Measurements from ENCODE around the gene ZNF530. TPM values are rescaled to one million over a fixed set of nuclear protein-coding genes. Genes with fewer than 3 reads are reported as not detected.

Gene ZNF530
- total and polyA plus RNA-seq, 9 of the 15 experiments (the other 6 are each of a cell fraction or from before 2014, with no cell fraction given), result 0.28 to 5.9 (median 4.0) TPM

DNA sequence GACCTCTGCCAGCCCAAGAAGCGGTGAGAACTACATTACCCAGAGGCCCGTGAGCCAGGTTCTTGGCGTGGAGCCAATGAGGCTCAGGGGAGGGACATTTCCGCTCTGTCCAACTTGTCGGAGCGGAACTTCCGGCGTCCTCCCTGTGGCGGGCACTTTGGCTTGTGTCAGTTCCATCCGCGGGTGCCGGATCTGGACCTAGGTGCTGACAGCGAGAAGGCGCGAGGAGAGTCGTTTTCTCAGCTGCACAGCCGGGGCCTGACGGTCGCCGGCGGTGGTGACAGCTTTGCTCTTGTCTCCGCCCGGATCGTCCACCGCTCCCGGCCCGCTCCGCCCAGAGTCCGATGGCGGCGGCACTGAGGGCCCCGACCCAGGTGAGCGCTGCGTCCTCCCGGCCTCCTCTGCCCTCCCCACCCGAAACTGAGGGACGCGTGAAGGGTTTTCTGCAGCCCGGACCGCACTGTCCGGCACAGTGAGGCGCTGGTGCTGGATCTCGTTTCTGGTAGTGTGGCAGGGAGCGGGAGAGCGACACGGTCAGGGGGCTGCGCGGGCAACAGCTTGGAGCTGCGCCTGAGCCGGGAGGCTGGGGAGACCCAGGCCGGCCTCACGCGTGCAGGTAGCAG lies at the start of gene ZNF530 (continued):
- TF ChIP-seq STAT5B (CRISPR knock-in tag; IDR thresholded peaks at IDR 0.05) (no peak), ETV1 (tag; conservative IDR thresholded peaks at IDR 0.05; ENCODE audit: low read depth) (peak; percentile 80), SUPT5H (IDR thresholded peaks at IDR 0.05) (peak; percentile 50), GATAD2A (IDR thresholded peaks at IDR 0.05) (no peak), JUND (IDR thresholded peaks at IDR 0.05; ENCODE audit: borderline replicate concordance, low read depth, low read length) (peak; percentile 43; the same call in 1 of the 2 replicates), JUND (tag; IDR thresholded peaks at IDR 0.05; ENCODE audit: borderline replicate concordance, low read depth, low read length) (0 out of 3 replicates have a peak, but pooled peaks have one; percentile 18), SIN3B (IDR thresholded peaks at IDR 0.05; ENCODE audit: low read depth) (peak; percentile 51; the same call in 1 of the 2 replicates), ZNF197 (CRISPR knock-in tag; IDR thresholded peaks at IDR 0.05; ENCODE audit: low read depth) (0 out of 2 replicates have a peak, but pooled peaks have one; percentile 41), EZH2 (IDR thresholded peaks at IDR 0.05; ENCODE audit: borderline replicate concordance, low read depth, low read length) (no peak), NR2C1 (IDR thresholded peaks at IDR 0.05) (peak; percentile 48), NR2C1 (tag; IDR thresholded peaks at IDR 0.05) (peak; percentile 82), MYC (IDR thresholded peaks at IDR 0.05; ENCODE audit: low read depth, low read length) (0 out of 2 replicates have a peak, but pooled peaks have one; percentile 23), MYC (CRISPR knock-in tag; IDR thresholded peaks at IDR 0.05; ENCODE audit: borderline replicate concordance, low read depth) (no peak), LCOR (CRISPR knock-in tag; IDR thresholded peaks at IDR 0.05) (0 out of 2 replicates have a peak, but pooled peaks have one; percentile 40), MTA1 (IDR thresholded peaks at IDR 0.05; ENCODE audit: borderline replicate concordance) (no peak), FOSL1 (tag; conservative IDR thresholded peaks at IDR 0.05) (no peak), ZBED1 (IDR thresholded peaks at IDR 0.05) (0 out of 2 replicates have a peak, but pooled peaks have one; percentile 18), POLR2A (conservative IDR thresholded peaks at IDR 0.05) (peak; percentile 67; the same call in 1 of the 2 replicates), ZNF57 (CRISPR knock-in tag; IDR thresholded peaks at IDR 0.05) (no peak), ZNF143 (CRISPR knock-in tag; IDR thresholded peaks at IDR 0.05) (peak; percentile 90), ZFX (CRISPR knock-in tag; IDR thresholded peaks at IDR 0.05) (0 out of 2 replicates have a peak, but pooled peaks have one; percentile 23)
- TF ChIP-seq, protein P1, sequence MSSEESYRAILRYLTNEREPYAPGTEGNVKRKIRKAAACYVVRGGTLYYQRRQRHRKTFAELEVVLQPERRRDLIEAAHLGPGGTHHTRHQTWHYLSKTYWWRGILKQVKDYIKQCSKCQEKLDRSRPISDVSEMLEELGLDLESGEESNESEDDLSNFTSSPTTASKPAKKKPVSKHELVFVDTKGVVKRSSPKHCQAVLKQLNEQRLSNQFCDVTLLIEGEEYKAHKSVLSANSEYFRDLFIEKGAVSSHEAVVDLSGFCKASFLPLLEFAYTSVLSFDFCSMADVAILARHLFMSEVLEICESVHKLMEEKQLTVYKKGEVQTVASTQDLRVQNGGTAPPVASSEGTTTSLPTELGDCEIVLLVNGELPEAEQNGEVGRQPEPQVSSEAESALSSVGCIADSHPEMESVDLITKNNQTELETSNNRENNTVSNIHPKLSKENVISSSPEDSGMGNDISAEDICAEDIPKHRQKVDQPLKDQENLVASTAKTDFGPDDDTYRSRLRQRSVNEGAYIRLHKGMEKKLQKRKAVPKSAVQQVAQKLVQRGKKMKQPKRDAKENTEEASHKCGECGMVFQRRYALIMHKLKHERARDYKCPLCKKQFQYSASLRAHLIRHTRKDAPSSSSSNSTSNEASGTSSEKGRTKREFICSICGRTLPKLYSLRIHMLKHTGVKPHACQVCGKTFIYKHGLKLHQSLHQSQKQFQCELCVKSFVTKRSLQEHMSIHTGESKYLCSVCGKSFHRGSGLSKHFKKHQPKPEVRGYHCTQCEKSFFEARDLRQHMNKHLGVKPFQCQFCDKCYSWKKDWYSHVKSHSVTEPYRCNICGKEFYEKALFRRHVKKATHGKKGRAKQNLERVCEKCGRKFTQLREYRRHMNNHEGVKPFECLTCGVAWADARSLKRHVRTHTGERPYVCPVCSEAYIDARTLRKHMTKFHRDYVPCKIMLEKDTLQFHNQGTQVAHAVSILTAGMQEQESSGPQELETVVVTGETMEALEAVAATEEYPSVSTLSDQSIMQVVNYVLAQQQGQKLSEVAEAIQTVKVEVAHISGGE (CRISPR knock-in tag; IDR thresholded peaks at IDR 0.05), result peak; percentile 31 to 93 (median 70); a peak in 5 of 6 replicates
- TF ChIP-seq, protein P2, sequence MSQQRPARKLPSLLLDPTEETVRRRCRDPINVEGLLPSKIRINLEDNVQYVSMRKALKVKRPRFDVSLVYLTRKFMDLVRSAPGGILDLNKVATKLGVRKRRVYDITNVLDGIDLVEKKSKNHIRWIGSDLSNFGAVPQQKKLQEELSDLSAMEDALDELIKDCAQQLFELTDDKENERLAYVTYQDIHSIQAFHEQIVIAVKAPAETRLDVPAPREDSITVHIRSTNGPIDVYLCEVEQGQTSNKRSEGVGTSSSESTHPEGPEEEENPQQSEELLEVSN (IDR thresholded peaks at IDR 0.05; ENCODE audit: borderline replicate concordance in 1 of 2, extremely low read depth in 1 of 2, insufficient read depth in 1 of 2, insufficient read length in 1 of 2, low read depth in 1 of 2, low read length in 1 of 2, poor library complexity in 1 of 2, severe bottlenecking in 1 of 2), result peak in 1 of 2 experiments; percentile 52
- TF ChIP-seq, protein P3, sequence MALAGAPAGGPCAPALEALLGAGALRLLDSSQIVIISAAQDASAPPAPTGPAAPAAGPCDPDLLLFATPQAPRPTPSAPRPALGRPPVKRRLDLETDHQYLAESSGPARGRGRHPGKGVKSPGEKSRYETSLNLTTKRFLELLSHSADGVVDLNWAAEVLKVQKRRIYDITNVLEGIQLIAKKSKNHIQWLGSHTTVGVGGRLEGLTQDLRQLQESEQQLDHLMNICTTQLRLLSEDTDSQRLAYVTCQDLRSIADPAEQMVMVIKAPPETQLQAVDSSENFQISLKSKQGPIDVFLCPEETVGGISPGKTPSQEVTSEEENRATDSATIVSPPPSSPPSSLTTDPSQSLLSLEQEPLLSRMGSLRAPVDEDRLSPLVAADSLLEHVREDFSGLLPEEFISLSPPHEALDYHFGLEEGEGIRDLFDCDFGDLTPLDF (CRISPR knock-in tag; IDR thresholded peaks at IDR 0.05), result 0 out of 2 replicates have a peak, but pooled peaks have one; percentile 37

Data from K562 (cell line).